Subcutaneous adipose tissue (tissue), 4 donors: ENCODE results near the gene TMEM132C. TPM values are rescaled to one million over a fixed set of nuclear protein-coding genes. Genes with fewer than 3 reads are reported as not detected.

Experiments
- CTCF ChIP-seq: fragments of 450-650 bp; IDR thresholded peaks from one replicate; pipeline ENCODE4 v1.5.1; 2016; ENCODE audit warnings: low read depth, mild to moderate bottlenecking, control low read depth, antibody characterized with exemption, moderate library complexity
- total RNA-seq, 4 donors: library from RNA; depleted of rRNA; stranded (reverse); fragments of >200 nt; gene quantifications; one replicate each; pipeline ENCODE4 v1.1.0, GENCODE V29; 2016

Gene TMEM132C
- total RNA-seq, 4 donors from 2014 or later, result 44.2 to 73.5 (median 67.8) TPM

- no peak for TF ChIP-seq CTCF
Observed at GRCh38 chr12:128702371-128702770, 435.4 kb downstream of the TMEM132C start.

- TF ChIP-seq CTCF, result no peak
Observed at GRCh38 chr12:128705140-128705539, 438.2 kb downstream of the TMEM132C start.

GRCh38 chr12:128707488-128707887 is 440.5 kb downstream of the TMEM132C start:
- TF ChIP-seq CTCF, result no peak

- TF ChIP-seq CTCF, result no peak
Observed at GRCh38 chr12:128708789-128709188, 441.8 kb downstream of the TMEM132C start.

GRCh38 chr12:128709660-128710059 is 442.7 kb downstream of the TMEM132C start:
- no peak for TF ChIP-seq CTCF

- no peak for TF ChIP-seq CTCF
Observed at GRCh38 chr12:128711486-128711885, 444.5 kb downstream of the TMEM132C start.

GRCh38 chr12:128712622-128713021 is 445.7 kb downstream of the TMEM132C start:
- no peak for TF ChIP-seq CTCF
